SU-DHL-6 (cell line): ENCODE data around the gene RAD51D.

Experiments used
- EZH2phosphoT487 ChIP-seq: fragments of 200-600 bp; sonication (generic), shearing (Covaris generic); conservative IDR thresholded peaks from 2 replicates; pipeline ENCODE4 v1.6.1; 2018; ENCODE audit warnings: mild to moderate bottlenecking, antibody characterized with exemption, low read length, moderate library complexity, mixed read lengths
- TF ChIP-seq, protein P1 (sequence below): fragments of 200-600 bp; sonication (generic); IDR thresholded peaks from one replicate; pipeline ENCODE4 v1.5.1; 2017; ENCODE audit warnings: antibody characterized with exemption, mild to moderate bottlenecking, low read length, moderate library complexity; ENCODE audit not compliant: insufficient read depth, poor library complexity, severe bottlenecking

DNA sequence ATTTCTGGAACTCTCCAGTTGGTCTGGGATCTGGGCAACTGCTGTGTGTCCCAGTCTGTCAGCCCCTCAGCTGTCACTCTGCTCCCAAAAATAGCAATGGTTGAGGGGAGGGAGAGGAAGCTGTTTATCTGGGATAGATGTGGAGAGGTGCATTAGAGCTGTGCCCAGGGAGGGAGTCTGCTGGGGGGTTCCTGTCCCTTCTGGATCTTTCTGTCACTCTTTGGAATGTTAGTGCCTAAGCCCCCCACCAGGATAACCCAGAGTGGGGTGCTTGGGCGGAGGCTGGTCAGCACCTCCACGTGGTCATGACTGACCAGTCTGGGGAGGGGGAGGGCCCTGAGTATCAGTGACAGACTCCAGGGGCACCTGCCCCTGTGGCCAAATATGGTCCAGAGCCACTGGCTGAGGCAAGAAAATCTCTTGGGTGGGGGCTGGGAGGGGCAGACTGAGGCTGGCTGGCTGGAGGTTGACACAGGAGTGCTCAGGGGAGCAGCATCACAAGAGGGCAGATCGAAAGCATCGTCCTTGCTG is 27.8 kb upstream of the RAD51D start, which contains the start of gene UNC45B:
- TF ChIP-seq, protein P1, sequence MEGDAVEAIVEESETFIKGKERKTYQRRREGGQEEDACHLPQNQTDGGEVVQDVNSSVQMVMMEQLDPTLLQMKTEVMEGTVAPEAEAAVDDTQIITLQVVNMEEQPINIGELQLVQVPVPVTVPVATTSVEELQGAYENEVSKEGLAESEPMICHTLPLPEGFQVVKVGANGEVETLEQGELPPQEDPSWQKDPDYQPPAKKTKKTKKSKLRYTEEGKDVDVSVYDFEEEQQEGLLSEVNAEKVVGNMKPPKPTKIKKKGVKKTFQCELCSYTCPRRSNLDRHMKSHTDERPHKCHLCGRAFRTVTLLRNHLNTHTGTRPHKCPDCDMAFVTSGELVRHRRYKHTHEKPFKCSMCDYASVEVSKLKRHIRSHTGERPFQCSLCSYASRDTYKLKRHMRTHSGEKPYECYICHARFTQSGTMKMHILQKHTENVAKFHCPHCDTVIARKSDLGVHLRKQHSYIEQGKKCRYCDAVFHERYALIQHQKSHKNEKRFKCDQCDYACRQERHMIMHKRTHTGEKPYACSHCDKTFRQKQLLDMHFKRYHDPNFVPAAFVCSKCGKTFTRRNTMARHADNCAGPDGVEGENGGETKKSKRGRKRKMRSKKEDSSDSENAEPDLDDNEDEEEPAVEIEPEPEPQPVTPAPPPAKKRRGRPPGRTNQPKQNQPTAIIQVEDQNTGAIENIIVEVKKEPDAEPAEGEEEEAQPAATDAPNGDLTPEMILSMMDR, result no peak
- no peak for TF ChIP-seq EZH2phosphoT487
